NCI-H446 (cell line): Measurements from ENCODE around the gene LSAMP.

ENCODE experiments used
- DNase-seq, 2 experiments: peaks; one replicate each; lab custom pipeline; 2025; lab: John Stamatoyannopoulos, UW

LSAMP gene

GRCh38 chr3:116018646-116019045, 426.6 kb downstream of the LSAMP start:
- DNase-seq = no peak

- no peak for DNase-seq
Observed at GRCh38 chr3:116015931-116016330, 429.4 kb downstream of the LSAMP start.

- DNase-seq = no peak
Observed at GRCh38 chr3:116007000-116007399, 438.3 kb downstream of the LSAMP start.

- DNase-seq = peak; percentile 66 to 81
Observed at GRCh38 chr3:116005404-116005803, 439.9 kb downstream of the LSAMP start.

GRCh38 chr3:116002235-116002634, 443.1 kb downstream of the LSAMP start:
- peak in 1 of 2 experiments; percentile 34 for DNase-seq

- peak in 1 of 2 experiments; percentile 36 for DNase-seq
Observed at GRCh38 chr3:116001151-116001621, 444.1 kb downstream of the LSAMP start.

GRCh38 chr3:116000311-116000710, 445.0 kb downstream of the LSAMP start:
- peak in 1 of 2 experiments; percentile 42 for DNase-seq

- DNase-seq = peak in 1 of 2 experiments; percentile 33
Observed at GRCh38 chr3:115999613-116000012, 445.7 kb downstream of the LSAMP start.

- DNase-seq = no peak
Observed at GRCh38 chr3:115999001-115999585, 446.2 kb downstream of the LSAMP start.

- DNase-seq = no peak
Observed at GRCh38 chr3:115996420-115997108, 448.7 kb downstream of the LSAMP start.

GRCh38 chr3:115990669-115991068, 454.6 kb downstream of the LSAMP start:
- DNase-seq = no peak

- no peak for DNase-seq
Observed at GRCh38 chr3:115989684-115990421, 455.4 kb downstream of the LSAMP start.

GRCh38 chr3:115986555-115987207, 458.6 kb downstream of the LSAMP start:
- no peak for DNase-seq

- no peak for DNase-seq
Observed at GRCh38 chr3:115982629-115983028, 462.7 kb downstream of the LSAMP start.

GRCh38 chr3:115982108-115982507, 463.2 kb downstream of the LSAMP start:
- DNase-seq = peak; percentile 36 to 48

GRCh38 chr3:115980709-115981108, 464.6 kb downstream of the LSAMP start:
- DNase-seq = no peak

GRCh38 chr3:115977866-115978265, 467.4 kb downstream of the LSAMP start:
- no peak for DNase-seq

GRCh38 chr3:115975796-115976195, 469.5 kb downstream of the LSAMP start:
- DNase-seq = no peak

- peak; percentile 26 to 74 for DNase-seq
Observed at GRCh38 chr3:115975353-115975752, 469.9 kb downstream of the LSAMP start.

- no peak for DNase-seq
Observed at GRCh38 chr3:115974940-115975339, 470.3 kb downstream of the LSAMP start.

- no peak for DNase-seq
Observed at GRCh38 chr3:115968871-115969270, 476.4 kb downstream of the LSAMP start.

GRCh38 chr3:115961380-115961779, 483.9 kb downstream of the LSAMP start:
- DNase-seq = peak; percentile 69 to 86
